OCI-LY7 (cell line): ENCODE results near the gene KAT2A.

Experiments
- CTCF ChIP-seq: fragments of 200-600 bp; sonication (generic); conservative IDR thresholded peaks from 2 replicates; pipeline ENCODE4 v1.5.1; 2014; ENCODE audit warnings: mild to moderate bottlenecking, antibody characterized with exemption, low read length, moderate library complexity, mixed read lengths
- EZH2phosphoT487 ChIP-seq: fragments of 200-600 bp; sonication (generic); IDR thresholded peaks from 2 replicates; pipeline ENCODE4 v1.6.1; 2018; ENCODE audit warnings: low read depth, borderline replicate concordance, mild to moderate bottlenecking, mixed run types, antibody characterized with exemption, low read length, moderate library complexity, mixed read lengths

- TF ChIP-seq CTCF (no peak), EZH2phosphoT487 (no peak)
Observed at GRCh38 chr17:42126836-42127235, 5.7 kb upstream of the KAT2A start.
